Colonic mucosa (tissue), 4 donors: ENCODE data around the gene TMEM254. TPM values are rescaled to one million over a fixed set of nuclear protein-coding genes. Genes with fewer than 3 reads are reported as not detected.
A peak's percentile ranks its signal among the peaks of the same experiment; 100 is the strongest.
"Not testable (repeated sequence)": the region's sequence is repeated elsewhere in the genome, so short reads cannot be mapped to it uniquely, and the experiment has no call there.

Experiments used
- DNase-seq: peaks from one replicate; pipeline ENCODE4 v3.0.0-alpha.2; 2020
- H3K27ac ChIP-seq: fragments of 200-600 bp; one replicate; pipeline ENCODE4 v1.8.0; 2021
- H3K27me3 ChIP-seq: fragments of 200-600 bp; one replicate; pipeline ENCODE4 v1.8.0; 2021
- H3K36me3 ChIP-seq: fragments of 200-600 bp; one replicate; pipeline ENCODE4 v1.8.0; 2021
- H3K4me1 ChIP-seq: fragments of 200-600 bp; one replicate; pipeline ENCODE4 v1.8.0; 2021; ENCODE audit warnings: mild to moderate bottlenecking
- H3K4me3 ChIP-seq: fragments of 200-600 bp; one replicate; pipeline ENCODE4 v1.8.0; 2021
- H3K9ac ChIP-seq, 2 donors: one replicate each; pipeline ENCODE4 v1.7.0; 2013; ENCODE audit warnings: control low read depth in 2 of 2, low read depth in 2 of 2, low read length in 2 of 2
- H3K9me3 ChIP-seq: fragments of 200-600 bp; one replicate; pipeline ENCODE4 v1.8.0; 2021
- CTCF ChIP-seq: fragments of 200-600 bp; IDR thresholded peaks from one replicate; pipeline ENCODE4 v1.8.0; 2022; ENCODE audit warnings: antibody characterized with exemption, mild to moderate bottlenecking
- intact Hi-C: fragments of 100-400 bp; cut with DNase I; formaldehyde crosslinking; loops from one replicate; pipeline ENCODE4 v1.14.1; 2022
- total RNA-seq, 2 donors: library from RNA; stranded (reverse); fragmentation: NEBNext Ultra II Directional in 1 of 2; extraction: Animal tissue kit (Norgen Biotek cat#: 25700) in 1 of 2; gene quantifications; one replicate each; pipeline ENCODE4 v1.2.1, GENCODE V29; 2021
- donor health status: healthy.
- donor health status: DM: no; HTN: no; CAD: no.
- donor health status: DM: no; HTN: no; CAD: no.

Gene TMEM254
- 10 to 100 TPM; 15.7 to 32.0 TPM for total RNA-seq

GRCh38 chr10:80078448-80079311, at the start of gene TMEM254:
TSS of gene TMEM254 (plus strand) at chr10:80078665. CDS start at chr10:80078700, 35 bp downstream.
- Histone ChIP-seq H3K9me3 (no peaks in the 10 kb centered on the region), H3K4me1 (peaks cover 4% of the 10 kb centered on the region), H3K4me3 (peak within 1 kb of the TSS; percentile 81), H3K9ac (peak within 1 kb of the TSS; percentile 93 to 94), H3K27ac (peak within 1 kb of the TSS; percentile 97), H3K27me3 (no peaks in the 10 kb centered on the region), H3K36me3 (no peaks in the 10 kb centered on the region)
- intact Hi-C loops: no loop called here
- DNase-seq: peak; percentile 94
- no peak for TF ChIP-seq CTCF

DNA sequence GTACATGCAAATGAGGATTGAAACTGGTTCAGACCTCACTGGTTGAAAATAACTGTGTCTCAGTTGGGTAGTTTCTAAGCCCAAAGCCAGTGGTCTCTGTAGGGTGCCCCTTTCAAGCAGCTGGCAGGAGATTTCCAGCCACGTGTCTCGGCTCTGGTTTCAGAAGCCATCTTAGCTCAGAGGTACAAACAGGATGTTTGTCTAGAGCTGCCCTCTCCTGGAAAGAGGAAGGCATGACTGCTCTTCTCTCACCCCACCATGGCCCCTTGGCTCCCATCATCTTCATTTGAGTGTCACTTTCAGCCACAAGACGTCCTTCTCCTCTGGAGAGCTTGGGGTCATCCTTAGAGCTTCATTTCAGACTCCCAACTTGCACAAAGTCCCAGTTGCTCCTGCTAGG, 49.3 kb upstream of the TMEM254 start:
- intact Hi-C loops, H3K27ac ChIP-seq, H3K4me1 ChIP-seq, H3K36me3 ChIP-seq, H3K4me3 ChIP-seq, DNase-seq, H3K9ac ChIP-seq, H3K27me3 ChIP-seq, H3K9me3 ChIP-seq: not testable (repeated sequence)

- H3K27me3 ChIP-seq, H3K9me3 ChIP-seq, H3K4me3 ChIP-seq, DNase-seq, intact Hi-C loops, H3K27ac ChIP-seq, H3K4me1 ChIP-seq, H3K36me3 ChIP-seq, H3K9ac ChIP-seq: not testable (repeated sequence)
Observed at GRCh38 chr10:80029865-80030264, 48.6 kb upstream of the TMEM254 start.

GRCh38 chr10:80032503-80032902, 46.0 kb upstream of the TMEM254 start:
- no peak overlapping the region for H3K9ac ChIP-seq
- no peak for DNase-seq
- intact Hi-C loops: no loop called here
- H3K36me3 ChIP-seq: no peaks in the 10 kb centered on the region
- no peak overlapping the region for H3K4me3 ChIP-seq
- no peaks in the 10 kb centered on the region for H3K4me1 ChIP-seq
- TF ChIP-seq CTCF: no peak
- no peak overlapping the region for H3K27ac ChIP-seq
- H3K9me3 ChIP-seq: no peaks in the 10 kb centered on the region
- H3K27me3 ChIP-seq: no peaks in the 10 kb centered on the region

- H3K4me1 ChIP-seq, H3K27me3 ChIP-seq, H3K9ac ChIP-seq, H3K36me3 ChIP-seq, H3K9me3 ChIP-seq, H3K27ac ChIP-seq, DNase-seq, H3K4me3 ChIP-seq, intact Hi-C loops: not testable (repeated sequence)
Observed at GRCh38 chr10:80034766-80035165, 43.7 kb upstream of the TMEM254 start.

DNA sequence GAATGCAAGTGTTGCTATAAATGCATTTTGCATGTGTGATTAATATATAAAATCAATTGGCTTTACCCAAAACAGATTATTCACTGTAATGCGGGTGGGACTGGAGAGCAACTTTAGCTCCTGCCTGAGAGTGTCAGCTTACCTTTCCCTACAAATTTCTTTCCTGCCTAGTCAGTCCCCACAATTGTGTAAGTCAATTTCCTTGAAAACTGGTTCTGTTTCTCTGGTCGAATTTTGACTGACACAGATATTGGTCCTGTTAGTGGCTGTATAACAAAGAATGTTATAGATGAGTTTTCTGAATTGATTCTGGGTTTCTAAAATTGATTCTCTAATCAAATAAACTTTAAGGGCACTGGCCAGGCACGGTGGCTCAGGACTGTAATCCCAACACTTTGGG, 43.0 kb upstream of the TMEM254 start:
- H3K36me3 ChIP-seq, H3K4me1 ChIP-seq, H3K27me3 ChIP-seq, H3K9me3 ChIP-seq, H3K27ac ChIP-seq, intact Hi-C loops, H3K4me3 ChIP-seq, H3K9ac ChIP-seq, DNase-seq: not testable (repeated sequence)

DNA sequence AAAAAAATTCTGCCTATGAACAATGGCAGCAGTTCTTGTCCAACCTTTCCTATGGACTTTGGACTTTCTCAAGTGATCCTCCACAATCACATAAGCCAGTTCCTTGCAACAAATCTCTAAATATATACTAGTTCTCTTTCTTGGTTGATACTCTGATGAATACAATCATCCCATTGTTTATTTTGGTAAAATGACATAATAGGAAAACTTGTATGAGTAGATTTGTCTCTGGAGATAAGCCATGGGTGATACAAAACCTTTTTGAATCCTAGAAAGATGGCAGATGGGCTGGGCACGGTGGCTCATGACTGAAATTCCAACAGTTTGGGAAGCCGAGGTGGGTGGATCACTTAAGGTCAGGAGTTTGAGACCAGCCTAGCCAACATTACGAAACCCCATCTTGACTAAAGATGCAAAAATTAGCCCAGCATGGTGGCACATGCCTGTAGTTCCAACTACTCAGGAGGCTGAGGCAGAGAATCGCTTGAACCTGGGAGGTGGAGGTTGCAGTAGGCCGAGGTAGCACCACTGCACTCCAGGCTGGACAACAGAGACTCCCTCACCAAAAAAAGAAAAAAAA, 41.5 kb upstream of the TMEM254 start:
- H3K4me1 ChIP-seq: not testable (repeated sequence)

DNA sequence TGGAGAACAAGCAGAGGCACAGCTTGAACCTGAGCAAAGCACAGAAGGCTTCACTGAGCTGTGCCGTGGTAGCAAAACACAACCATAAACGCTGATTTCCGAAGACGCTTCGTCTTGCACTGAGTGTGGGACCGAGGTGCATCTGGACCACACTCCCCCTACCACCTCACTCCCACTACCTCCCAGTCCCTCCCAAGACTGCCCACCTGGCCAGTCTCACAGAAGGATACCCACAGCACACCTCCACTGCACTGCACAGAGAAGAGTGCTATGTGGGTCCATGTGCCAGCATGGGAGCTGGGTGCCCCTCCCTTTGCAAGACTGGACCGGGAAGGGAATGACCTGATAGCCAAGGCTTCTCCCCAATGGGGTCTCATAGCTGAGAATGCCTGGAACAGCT, 40.2 kb upstream of the TMEM254 start:
- H3K9ac ChIP-seq, H3K27ac ChIP-seq, DNase-seq, intact Hi-C loops, H3K4me3 ChIP-seq, H3K27me3 ChIP-seq, H3K36me3 ChIP-seq, H3K9me3 ChIP-seq, H3K4me1 ChIP-seq: not testable (repeated sequence)

More for the DNA sequence above, 41.5 kb upstream of the TMEM254 start:
- H3K4me3 ChIP-seq, H3K9ac ChIP-seq, H3K9me3 ChIP-seq, H3K27ac ChIP-seq, H3K36me3 ChIP-seq, intact Hi-C loops, DNase-seq, H3K27me3 ChIP-seq: not testable (repeated sequence)
